HepG2 (cell line): ENCODE measurements around the gene FASTK. TPM values are rescaled to one million over a fixed set of nuclear protein-coding genes. Genes with fewer than 3 reads are reported as not detected.

Source experiments
- ATAC-seq: fragments of 200-7000 bp; cut with Tn5 transposase; 3 replicates; pipeline ENCODE4 v1.9.1; 2020; ENCODE audit warnings: mild to moderate bottlenecking, moderate library complexity
- BruUV-seq: library from RNA; stranded (reverse); fragments of 400-500 nt; replicated peaks from 2 replicates; lab custom pipeline; 2021; lab: Mats Ljungman, UMichigan
- CTCF ChIA-PET: fragments of 300-600 bp; formaldehyde crosslinking; extraction: SDS; loops from one replicate; lab custom pipeline; 2021; ENCODE audit warnings: low total read pairs, inconsistent platforms, low intra/inter-chr PET ratio; lab: Yijun Ruan, JAX
- POLR2A ChIA-PET: fragments of 350-600 bp; sonication (Branson Sonifier 250); formaldehyde crosslinking; loops from one replicate; lab custom pipeline; 2020; ENCODE audit warnings: antibody characterized with exemption, inconsistent platforms; lab: Yijun Ruan, JAX
- DNase-seq: peaks from one replicate; pipeline ENCODE4 v3.0.0-alpha.2; 2015; ENCODE audit warnings: low spot score
- FAIRE-seq: peaks from 3 replicates; lab custom pipeline; 2011; peaks lifted over from hg19 to GRCh38; lab: Jason Lieb, UNC
- H2AFZ ChIP-seq: one replicate; pipeline ENCODE4 v1.6.1; 2011; ENCODE audit warnings: low read length, inconsistent platforms
- H3K27ac ChIP-seq: fragments of 300-600 bp; 3 replicates; pipeline ENCODE4 v1.8.0; 2011; ENCODE audit warnings: mixed run types, mild to moderate bottlenecking, mixed read lengths, low read length, inconsistent platforms; ENCODE audit not compliant: insufficient read depth; ENCODE audit errors: extremely low read length
- H3K27me3 ChIP-seq, 2 experiments: fragments of 200-600 bp in 1 of 2; 2 replicates in 1 of 2; 3 replicates in 1 of 2; pipeline versions ENCODE4 v1.6.0 to v1.8.0; 2011; ENCODE audit warnings: low read length in 2 of 2, mild to moderate bottlenecking in 2 of 2, moderate library complexity in 2 of 2, inconsistent platforms in 1 of 2; ENCODE audit not compliant: insufficient read depth in 2 of 2, control insufficient read depth in 1 of 2
- H3K36me3 ChIP-seq, 2 experiments: fragments of 200-600 bp in 1 of 2; replicated peaks in 1 of 2; 2 replicates in 1 of 2; 3 replicates in 1 of 2; pipeline versions ENCODE4 v1.5.1 to v1.8.0; 2011; ENCODE audit warnings: low read length in 2 of 2, inconsistent platforms in 1 of 2; ENCODE audit not compliant: insufficient read depth in 2 of 2, control insufficient read depth in 1 of 2
- H3K4me1 ChIP-seq: 2 replicates; pipeline ENCODE4 v1.5.1; 2012; ENCODE audit warnings: low read length, inconsistent platforms; ENCODE audit not compliant: insufficient read depth
- H3K4me2 ChIP-seq: 2 replicates; pipeline ENCODE4 v1.6.0; 2011; ENCODE audit warnings: low read depth, low read length, inconsistent platforms
- H3K4me3 ChIP-seq, 3 experiments: fragments of 200-600 bp in 1 of 3; sonication (generic), shearing (Covaris generic) in 1 of 3; replicated peaks in 1 of 3; 2 replicates each; pipeline ENCODE4 v1.5.1; 2011 to 2016; ENCODE audit warnings: low read length in 3 of 3, inconsistent platforms in 2 of 3, low read depth in 2 of 3, mild to moderate bottlenecking in 2 of 3, control low read depth in 1 of 3, mixed read lengths in 1 of 3; ENCODE audit not compliant: insufficient read depth in 1 of 3
- H3K79me2 ChIP-seq: one replicate; pipeline ENCODE4 v1.6.1; 2011; ENCODE audit warnings: low read length, inconsistent platforms; ENCODE audit not compliant: insufficient read depth
- H3K9ac ChIP-seq: 2 replicates; pipeline ENCODE4 v1.6.0; 2011; ENCODE audit warnings: mild to moderate bottlenecking, low read depth, low read length, inconsistent platforms; ENCODE audit not compliant: insufficient read depth
- H3K9me3 ChIP-seq: 2 replicates; pipeline ENCODE4 v1.5.1; 2012; ENCODE audit warnings: mild to moderate bottlenecking, low read length
- H4K20me1 ChIP-seq: 2 replicates; pipeline ENCODE4 v1.6.0; 2011; ENCODE audit warnings: inconsistent platforms, mild to moderate bottlenecking, low read length, moderate library complexity; ENCODE audit not compliant: insufficient read depth
- WGBS: methylation state at CpG from one replicate; pipeline ENCODE4 v1.1.6; 2017; ENCODE audit warnings: low lambda C conversion rate; 5-methylcytosine and 5-hydroxymethylcytosine counted together
- in situ Hi-C: cut with HindIII; loops from 2 replicates; pipeline ENCODE4 v1.10.0; 2017; ENCODE audit warnings: low pct_unique_long_range_greater_than_20kb; ENCODE audit not compliant: extremely low pct_ligation_motif_present
- intact Hi-C: fragments of 100-400 bp; cut with micrococcal nuclease; formaldehyde crosslinking; loops from one replicate; pipeline ENCODE4 v1.10.0; 2022; ENCODE audit not compliant: unreplicated experiment
- polyA plus RNA-seq, 8 experiments: library from polyadenylated mRNA; depleted of rRNA in 3 of 8; stranded (reverse) in 7 of 8; unstranded in 1 of 8; fragments of >200 nt; fragmentation: Illumina TruSeq in 4 of 8; extraction: Trizol in 4 of 8; gene quantifications; 2 replicates each; pipeline versions ENCODE4 v1.2.1 to v1.2.3, GENCODE V29; 2011 to 2016; ENCODE audit warnings: low read depth in 4 of 8, missing spikeins in 1 of 8, mixed read lengths in 1 of 8; ENCODE audit not compliant: insufficient read depth in 1 of 8
- total RNA-seq, 5 experiments: library from RNA; depleted of rRNA; stranded (reverse); fragments of >200 nt; fragmentation: Illumina TruSeq; extraction: Trizol; gene quantifications; 2 replicates each; pipeline ENCODE4 v1.2.3, GENCODE V29; 2016; ENCODE audit warnings: low read depth in 1 of 5
- TF ChIP-seq, protein P1 (sequence below): sonication (generic); formaldehyde crosslinking; conservative IDR thresholded peaks from 2 replicates; pipeline ENCODE4 v1.4.0; 2020; ENCODE audit warnings: mild to moderate bottlenecking, missing genetic modification reagents, moderate library complexity
- TF ChIP-seq, protein P2 (sequence below): sonication (generic); formaldehyde crosslinking; IDR thresholded peaks from 2 replicates; pipeline ENCODE4 v1.4.0; 2020; ENCODE audit warnings: mild to moderate bottlenecking, missing genetic modification reagents

FASTK gene
- total and polyA plus RNA-seq, 2 of the 13 experiments (the other 11 are each of a cell fraction or from before 2014, with no cell fraction given), result 52.9 to 55.7 TPM

DNA sequence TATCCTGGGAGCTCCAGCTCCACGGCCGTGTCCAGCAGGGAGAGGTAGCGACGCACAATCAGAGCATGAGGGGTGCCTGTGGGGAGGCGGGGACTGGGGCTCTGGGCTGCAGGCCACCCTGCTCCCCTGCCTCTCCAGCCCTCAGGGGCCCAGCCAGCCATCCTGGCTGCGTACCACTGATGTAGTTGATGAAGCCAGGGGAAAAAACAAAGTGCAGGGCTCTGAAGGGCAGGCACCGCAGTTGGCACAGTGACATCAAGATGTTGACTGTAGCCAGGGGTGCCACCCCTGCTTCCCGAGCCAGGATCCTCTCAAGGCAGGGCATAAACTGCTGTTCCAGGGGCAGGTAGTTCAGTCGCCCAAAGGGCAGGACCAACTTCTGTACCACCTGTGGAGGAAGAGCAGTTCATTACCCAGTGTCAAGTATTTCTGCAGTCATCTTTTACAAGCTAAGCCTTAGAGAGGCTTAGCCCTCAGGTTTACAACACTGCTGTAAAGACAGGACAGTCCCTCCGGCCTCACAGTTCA lies 2.8 kb downstream of the FASTK start:
- peaks cover 23% of the 10 kb centered on the region for H3K4me1 ChIP-seq
- no peak for FAIRE-seq

More for the DNA sequence above, 2.8 kb downstream of the FASTK start:
- Histone ChIP-seq H3K79me2 (peaks cover 33% of the 10 kb centered on the region), H3K4me3 (no peak overlapping the region), H3K9ac (no peak overlapping the region), H3K9me3 (no peaks in the 10 kb centered on the region), H3K36me3 (peaks cover 11 to 28% of the 10 kb centered on the region in 2 experiments), H3K27ac (no peak overlapping the region), H3K4me2 (no peak overlapping the region), H4K20me1 (no peaks in the 10 kb centered on the region), H2AFZ (no peak overlapping the region), H3K27me3 (no peaks in the 10 kb centered on the region; a peak in 1 of 5 replicates)
- intact Hi-C loops (no loop called here), in situ Hi-C loops (no loop called here)
- ATAC-seq (no peak), DNase-seq (no peak)
- WGBS, result 90% methylated on average over 9 of the region's 10 CpGs
- CTCF ChIA-PET, result no interaction called here
- TF ChIP-seq, protein P1, sequence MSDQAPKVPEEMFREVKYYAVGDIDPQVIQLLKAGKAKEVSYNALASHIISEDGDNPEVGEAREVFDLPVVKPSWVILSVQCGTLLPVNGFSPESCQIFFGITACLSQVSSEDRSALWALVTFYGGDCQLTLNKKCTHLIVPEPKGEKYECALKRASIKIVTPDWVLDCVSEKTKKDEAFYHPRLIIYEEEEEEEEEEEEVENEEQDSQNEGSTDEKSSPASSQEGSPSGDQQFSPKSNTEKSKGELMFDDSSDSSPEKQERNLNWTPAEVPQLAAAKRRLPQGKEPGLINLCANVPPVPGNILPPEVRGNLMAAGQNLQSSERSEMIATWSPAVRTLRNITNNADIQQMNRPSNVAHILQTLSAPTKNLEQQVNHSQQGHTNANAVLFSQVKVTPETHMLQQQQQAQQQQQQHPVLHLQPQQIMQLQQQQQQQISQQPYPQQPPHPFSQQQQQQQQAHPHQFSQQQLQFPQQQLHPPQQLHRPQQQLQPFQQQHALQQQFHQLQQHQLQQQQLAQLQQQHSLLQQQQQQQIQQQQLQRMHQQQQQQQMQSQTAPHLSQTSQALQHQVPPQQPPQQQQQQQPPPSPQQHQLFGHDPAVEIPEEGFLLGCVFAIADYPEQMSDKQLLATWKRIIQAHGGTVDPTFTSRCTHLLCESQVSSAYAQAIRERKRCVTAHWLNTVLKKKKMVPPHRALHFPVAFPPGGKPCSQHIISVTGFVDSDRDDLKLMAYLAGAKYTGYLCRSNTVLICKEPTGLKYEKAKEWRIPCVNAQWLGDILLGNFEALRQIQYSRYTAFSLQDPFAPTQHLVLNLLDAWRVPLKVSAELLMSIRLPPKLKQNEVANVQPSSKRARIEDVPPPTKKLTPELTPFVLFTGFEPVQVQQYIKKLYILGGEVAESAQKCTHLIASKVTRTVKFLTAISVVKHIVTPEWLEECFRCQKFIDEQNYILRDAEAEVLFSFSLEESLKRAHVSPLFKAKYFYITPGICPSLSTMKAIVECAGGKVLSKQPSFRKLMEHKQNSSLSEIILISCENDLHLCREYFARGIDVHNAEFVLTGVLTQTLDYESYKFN (CRISPR knock-in tag), result no peak
- TF ChIP-seq, protein P2, sequence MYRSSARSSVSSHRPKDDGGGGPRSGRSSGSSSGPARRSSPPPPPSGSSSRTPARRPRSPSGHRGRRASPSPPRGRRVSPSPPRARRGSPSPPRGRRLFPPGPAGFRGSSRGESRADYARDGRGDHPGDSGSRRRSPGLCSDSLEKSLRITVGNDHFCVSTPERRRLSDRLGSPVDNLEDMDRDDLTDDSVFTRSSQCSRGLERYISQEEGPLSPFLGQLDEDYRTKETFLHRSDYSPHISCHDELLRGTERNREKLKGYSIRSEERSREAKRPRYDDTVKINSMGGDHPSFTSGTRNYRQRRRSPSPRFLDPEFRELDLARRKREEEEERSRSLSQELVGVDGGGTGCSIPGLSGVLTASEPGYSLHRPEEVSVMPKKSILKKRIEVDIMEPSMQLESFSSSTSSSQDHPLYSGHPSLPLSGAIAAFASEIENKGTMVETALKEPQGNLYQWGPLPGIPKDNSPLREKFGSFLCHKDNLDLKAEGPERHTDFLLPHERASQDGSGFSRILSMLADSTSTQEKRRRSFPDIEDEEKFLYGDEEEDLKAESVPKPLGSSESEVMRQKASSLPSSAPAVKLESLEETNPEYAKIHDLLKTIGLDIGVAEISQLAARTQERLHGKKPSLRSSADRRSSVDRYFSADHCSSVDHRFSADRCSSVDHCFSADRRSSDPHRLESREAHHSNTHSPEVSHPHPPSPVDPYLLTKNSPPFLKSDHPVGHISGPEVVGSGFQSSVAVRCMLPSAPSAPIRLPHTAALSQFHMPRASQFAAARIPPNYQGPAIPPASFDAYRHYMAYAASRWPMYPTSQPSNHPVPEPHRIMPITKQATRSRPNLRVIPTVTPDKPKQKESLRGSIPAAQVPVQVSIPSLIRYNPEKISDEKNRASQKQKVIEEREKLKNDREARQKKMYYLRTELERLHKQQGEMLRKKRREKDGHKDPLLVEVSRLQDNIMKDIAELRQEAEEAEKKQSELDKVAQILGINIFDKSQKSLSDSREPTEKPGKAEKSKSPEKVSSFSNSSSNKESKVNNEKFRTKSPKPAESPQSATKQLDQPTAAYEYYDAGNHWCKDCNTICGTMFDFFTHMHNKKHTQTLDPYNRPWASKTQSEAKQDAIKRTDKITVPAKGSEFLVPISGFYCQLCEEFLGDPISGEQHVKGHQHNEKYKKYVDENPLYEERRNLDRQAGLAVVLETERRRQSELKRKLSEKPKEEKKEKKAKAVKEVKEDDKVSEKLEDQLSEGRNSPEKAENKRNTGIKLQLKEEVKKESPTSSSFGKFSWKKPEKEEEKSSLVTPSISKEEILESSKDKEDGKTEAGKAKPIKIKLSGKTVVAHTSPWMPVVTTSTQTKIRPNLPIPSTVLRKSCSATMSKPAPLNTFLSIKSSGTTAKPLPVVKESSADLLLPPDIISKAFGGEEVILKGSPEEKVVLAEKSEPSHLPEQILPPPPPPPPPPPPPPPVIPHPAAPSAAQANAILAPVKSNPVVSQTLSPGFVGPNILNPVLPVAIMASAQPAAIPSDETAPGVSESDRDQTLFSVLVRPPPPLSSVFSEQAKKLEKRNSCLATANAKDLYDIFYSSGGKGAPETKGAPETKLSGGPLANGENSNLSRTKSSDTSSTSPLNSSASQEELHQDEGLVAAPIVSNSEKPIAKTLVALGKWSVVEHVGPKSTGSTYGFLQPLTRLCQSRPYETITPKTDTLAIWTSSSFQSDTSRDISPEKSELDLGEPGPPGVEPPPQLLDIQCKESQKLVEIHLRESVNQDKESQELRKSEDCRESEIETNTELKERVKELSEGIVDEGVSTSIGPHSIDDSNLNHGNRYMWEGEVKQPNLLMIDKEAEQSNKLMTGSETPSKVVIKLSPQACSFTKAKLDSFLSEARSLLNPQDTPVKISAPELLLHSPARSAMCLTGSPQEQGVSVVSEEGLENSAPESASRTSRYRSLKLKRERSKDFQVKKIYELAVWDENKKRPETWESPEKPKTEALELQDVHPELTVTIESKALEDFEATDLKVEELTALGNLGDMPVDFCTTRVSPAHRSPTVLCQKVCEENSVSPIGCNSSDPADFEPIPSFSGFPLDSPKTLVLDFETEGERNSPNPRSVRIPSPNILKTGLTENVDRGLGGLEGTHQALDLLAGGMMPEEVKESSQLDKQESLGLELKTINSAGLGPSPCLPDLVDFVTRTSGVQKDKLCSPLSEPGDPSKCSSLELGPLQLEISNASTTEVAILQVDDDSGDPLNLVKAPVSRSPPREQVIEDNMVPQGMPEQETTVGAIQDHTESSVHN (CRISPR knock-in tag), result 0 out of 2 replicates have a peak, but pooled peaks have one; percentile 66
- no TSS peak for BruUV-seq
- POLR2A ChIA-PET, result interaction anchor here (1.0 to 5.4 kb wide), 5 partner anchors 10 to 49 kb away, joined by 3 to 60 read pairs (median 4); partner anchors contain the start of genes ABCB8 and SLC4A2
